Stimulated activated CD4-positive, alpha-beta T cell treated with anti-CD3 and anti-CD28 coated beads, Interleukin-4, amount 100 ng/mL, for 24 hours (primary cell): ENCODE data around the gene SLC9C1.

Experiments used
- DNase-seq: peaks from one replicate; pipeline ENCODE4 v3.0.0-alpha.2; 2020

The SLC9C1 gene

GRCh38 chr3:112097378-112097777, 196.6 kb downstream of the SLC9C1 start:
- peak; percentile 42 for DNase-seq

- DNase-seq = no peak
These were observed 197.8 kb downstream of the SLC9C1 start for GRCh38 chr3:112096176-112096575.

- no peak for DNase-seq
These were observed 198.3 kb downstream of the SLC9C1 start for GRCh38 chr3:112095731-112096130.

- no peak for DNase-seq
These were observed 200.9 kb downstream of the SLC9C1 start for GRCh38 chr3:112093180-112093522.

GRCh38 chr3:112092496-112093179, 201.4 kb downstream of the SLC9C1 start:
- DNase-seq = no peak

- DNase-seq = no peak
These were observed 203.0 kb downstream of the SLC9C1 start for GRCh38 chr3:112090887-112091586.
